COLO668 (cell line): ENCODE measurements around the gene RAPGEF5.
A peak's percentile ranks its signal among the peaks of the same experiment; 100 is the strongest.

Experiments used
- DNase-seq: peaks from one replicate; lab custom pipeline; 2025; ENCODE audit not compliant: unreplicated experiment; lab: John Stamatoyannopoulos, UW

RAPGEF5 gene

DNA sequence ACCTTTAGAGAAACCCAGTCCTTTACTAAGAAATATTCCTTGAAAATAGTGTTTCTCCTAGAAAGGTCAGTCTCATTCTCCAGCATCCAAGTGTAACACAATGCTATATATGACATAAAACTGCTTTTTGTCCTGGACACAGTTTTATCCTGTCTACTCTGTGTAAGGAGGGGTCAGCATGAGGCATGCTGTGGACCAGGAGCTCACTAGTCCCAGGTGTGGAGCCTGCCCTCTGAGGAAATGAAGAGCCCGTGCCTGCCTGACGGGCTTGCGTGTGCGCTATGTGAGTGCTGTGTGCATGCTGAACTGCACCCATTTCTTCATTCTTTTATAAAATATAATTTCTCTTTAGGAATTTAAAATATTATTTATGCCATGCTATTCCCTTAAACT, 228.4 kb downstream of the RAPGEF5 start:
- DNase-seq: no peak

DNA sequence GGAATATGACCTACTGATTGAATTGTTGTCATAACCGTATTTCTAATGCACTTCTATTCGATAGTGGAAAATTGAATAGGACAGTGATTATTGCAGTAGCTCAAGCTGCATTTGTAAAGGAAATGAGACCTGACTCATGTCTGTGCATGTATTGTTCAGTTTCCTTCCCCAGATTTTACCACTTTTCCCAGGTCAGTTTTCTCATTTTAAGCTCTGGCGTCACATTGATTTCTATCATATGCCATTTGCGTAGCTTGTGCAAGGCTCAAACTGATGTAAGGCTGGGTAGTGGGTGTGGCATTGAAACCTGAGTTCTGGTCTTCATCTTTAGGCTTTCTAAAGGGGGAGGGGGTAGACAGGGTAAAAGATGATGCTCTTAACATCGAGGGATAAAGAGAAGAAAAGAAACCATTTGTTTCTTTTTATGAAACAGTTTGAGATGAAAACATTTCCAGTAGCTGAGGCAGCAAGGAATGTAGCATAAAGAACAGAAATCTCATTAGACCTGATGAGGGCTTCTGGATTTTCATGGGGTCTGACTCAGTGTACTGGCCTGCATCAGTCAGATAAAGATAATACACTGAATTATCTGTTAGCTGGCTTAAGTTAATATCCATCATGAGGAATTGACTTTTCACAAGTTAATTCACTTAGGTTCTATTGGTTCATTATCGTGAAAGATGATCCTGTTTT, 229.0 kb downstream of the RAPGEF5 start:
- DNase-seq: no peak

DNA sequence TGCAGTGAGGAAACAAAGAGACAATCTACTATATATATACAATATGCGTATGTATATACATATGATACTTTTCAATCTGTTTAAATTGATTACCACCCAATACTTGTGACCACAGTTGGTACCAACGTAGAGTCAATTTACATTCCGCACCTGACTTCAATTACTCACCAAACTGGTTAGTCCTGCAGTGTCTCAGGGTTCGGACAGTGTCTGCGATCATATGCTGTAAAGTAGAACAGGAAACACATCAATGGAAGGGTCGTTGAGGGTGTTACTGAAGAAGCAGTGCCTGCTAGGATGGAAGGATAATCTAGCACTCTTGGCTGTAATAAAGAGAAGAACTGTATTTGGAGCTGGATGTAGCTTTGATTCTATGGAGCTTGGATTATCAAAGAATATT, 231.5 kb downstream of the RAPGEF5 start:
- no peak for DNase-seq

DNA sequence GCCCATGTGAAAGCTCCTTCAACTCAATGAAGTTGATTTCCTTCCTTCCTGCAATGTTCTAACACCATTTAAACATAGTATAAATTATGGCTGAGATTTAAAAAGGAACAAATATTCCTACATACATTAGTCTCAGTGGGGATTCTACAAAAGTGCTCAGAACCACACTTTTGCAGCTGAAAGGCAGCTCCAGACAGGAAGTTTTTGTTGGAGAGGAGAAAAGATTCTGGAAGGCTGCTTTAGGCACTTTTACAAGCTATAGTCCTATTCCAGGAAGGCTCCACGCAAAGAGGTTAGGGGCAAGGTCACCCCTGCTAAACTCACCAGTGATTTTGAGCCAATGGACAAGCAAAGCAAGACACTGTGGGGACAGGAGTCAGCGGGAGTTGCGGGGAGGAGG, 232.0 kb downstream of the RAPGEF5 start:
- no peak for DNase-seq

DNA sequence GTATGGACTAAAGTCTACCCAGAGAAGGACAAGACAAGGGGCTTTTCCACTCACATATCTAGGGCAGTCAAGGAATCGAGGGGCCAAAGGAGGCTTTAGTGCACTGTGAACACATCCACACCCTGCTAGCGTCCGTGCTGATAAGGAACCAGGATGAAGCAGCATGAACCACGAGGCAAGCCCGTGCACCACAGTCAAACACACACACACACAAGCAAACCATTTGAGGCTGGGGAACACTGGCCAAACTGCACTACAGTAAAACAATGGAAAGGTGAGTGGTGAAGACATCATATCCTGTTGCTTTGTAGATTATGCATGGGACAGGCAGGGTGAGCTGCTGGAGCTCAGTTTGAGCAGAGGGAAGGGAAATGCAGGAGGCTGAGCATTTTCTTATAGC, 233.8 kb downstream of the RAPGEF5 start:
- DNase-seq: no peak

DNA sequence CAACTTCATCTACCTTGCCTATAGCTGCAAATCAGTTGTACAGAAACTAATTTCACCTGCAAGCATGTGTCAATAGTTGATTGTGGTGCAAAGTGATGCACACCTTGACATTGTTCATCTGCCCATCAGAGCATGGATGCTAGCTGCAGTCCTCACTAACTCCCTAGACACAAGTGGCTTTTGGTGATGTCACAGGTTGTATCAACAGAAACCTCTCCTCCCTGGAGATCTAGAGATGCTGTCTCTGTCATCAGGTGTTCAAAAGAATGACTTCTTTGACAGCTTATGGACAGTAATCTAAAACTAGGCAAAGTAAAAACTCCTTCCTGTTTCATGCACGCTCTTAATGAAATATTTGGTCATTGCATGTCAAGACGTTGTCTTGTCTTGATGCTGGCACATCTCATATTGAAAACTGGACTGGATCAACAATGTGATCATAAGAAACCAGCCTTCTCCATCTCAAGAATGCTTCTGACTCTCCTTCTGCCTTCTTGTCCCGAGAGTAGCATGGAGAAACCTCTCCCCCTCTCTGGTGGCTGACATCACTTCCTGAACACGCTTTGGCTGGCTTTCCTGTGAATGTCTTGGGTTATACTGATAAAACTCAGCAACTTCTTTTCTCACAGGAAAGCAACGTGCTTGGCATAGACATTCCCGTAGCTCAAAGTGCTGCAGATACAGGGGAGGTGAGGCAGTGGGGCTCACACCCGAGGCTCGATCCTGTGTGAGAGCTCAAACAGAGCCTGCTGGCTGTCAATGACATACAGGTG, 235.1 kb downstream of the RAPGEF5 start:
- DNase-seq: no peak

DNA sequence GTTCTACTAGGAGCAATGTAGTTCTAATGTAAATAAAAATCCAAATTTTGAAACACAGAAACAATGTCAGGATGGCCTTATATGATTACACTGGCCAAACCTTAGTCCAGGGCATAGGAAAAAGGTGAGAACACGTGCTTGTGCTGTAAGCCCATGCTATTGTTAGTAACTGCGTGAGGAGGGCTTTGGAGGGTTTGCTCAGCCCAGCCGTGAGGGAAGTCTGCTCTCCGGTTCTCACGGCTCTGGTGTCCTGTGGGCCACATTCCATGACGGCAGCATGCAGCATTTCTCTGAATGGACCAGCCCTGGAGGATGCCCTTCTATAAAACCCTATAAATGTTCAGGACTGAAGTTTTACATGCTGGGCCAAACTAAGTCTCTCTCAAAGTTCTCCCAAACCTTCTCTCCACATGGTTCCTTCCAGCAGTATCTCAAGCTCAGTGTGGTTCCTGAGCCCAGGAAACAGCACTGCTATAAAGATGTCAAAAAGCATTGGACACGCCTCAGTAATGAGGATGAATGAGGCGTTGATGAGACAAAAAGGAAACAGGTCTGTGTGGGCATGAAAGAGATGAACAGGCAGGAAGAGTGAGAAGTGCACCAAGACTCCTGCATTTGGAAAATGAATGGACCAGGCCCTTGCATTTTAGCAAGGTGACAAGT, 236.4 kb downstream of the RAPGEF5 start:
- DNase-seq: no peak

DNA sequence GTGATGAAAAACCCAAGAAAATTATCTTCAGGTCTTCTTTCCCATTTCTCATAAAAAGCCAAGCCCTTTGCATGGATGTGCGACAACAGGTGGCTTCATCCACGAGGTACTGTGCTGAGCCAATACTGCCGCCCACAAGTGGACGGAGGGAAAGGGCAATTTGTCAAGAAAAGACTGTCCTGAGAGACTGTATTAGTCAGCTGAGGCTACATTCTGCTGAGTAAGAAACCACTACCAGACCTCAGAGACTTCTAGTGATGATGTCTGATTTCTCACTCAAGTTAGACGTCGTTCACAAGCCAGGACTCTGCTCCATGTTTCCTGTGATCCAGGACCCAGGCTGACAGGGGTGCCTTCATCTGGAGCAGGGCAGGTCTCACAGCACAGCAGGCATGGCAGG, 239.7 kb downstream of the RAPGEF5 start:
- DNase-seq: no peak

DNA sequence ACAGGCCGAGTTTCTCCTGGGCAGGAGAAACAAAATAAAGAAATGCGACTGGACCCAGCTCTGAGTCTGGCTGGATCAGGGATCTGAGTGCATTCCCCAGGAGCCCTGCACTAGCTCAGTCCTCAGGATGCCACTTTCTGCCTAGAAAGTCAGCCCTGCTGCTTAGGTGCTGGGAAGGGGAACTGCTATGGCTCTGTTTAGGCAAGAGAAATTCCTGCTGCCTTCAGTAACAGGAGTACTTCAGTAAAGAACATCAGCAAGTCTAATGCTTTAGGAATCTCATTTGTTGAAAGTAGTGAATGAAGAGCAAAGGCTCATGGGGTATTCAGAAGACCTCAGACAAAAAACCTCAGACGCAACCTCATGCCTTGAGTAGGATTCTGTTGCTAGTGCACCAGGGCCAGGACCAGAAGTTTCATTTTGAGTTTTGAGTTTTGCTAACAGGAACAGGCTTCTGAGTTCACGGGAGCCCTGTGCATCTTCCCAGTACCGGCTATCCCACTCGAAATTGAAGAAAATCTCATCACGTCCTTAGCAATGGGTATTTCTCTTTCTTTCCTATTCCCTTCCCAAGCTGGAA, 240.4 kb downstream of the RAPGEF5 start:
- no peak for DNase-seq

DNA sequence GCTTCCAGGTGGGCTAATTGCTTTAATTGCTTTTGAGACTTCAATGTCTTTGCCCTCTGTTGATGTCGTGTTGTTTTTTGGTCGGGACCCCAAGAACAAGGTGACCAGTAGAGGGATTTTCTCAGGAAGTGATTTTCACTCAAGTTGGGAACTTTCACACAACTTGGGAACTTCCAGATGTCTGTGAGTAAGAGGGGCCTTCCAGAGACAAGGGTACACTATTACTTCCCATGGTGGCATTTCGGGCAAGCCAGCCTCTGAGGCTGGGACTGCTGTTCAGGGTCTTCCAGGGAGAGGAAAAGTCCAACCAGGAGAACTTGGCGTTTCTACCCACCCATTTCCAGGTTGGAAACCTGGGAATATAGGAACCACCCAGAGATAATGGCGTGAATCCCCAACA, 241.3 kb downstream of the RAPGEF5 start:
- no peak for DNase-seq

DNA sequence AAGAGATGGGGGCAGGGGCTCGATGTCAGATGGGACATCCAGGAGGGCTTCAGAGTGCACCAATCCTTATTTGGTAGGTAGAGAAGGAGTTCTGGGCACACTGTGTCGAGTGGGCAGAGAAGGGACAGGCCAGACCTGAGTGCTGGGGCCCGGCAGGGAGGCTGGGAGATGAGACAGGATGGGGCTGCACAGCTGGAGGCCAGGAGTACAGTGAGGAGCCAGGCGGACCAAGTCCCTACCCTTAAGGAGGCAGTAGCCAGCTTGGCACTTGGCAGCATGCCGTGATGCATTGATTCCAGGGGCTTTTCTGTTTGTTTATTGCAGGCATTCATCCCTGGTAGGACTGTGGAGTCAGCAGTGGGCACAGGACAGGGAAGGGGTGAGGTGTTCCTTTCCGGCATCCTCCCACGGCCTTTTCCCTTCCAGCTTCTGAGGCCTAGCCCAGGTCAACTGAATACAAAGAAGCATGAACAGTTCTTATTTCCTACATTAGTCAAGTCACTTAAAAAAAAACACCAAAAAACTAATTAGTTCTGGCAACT, 242.4 kb downstream of the RAPGEF5 start:
- no peak for DNase-seq

DNA sequence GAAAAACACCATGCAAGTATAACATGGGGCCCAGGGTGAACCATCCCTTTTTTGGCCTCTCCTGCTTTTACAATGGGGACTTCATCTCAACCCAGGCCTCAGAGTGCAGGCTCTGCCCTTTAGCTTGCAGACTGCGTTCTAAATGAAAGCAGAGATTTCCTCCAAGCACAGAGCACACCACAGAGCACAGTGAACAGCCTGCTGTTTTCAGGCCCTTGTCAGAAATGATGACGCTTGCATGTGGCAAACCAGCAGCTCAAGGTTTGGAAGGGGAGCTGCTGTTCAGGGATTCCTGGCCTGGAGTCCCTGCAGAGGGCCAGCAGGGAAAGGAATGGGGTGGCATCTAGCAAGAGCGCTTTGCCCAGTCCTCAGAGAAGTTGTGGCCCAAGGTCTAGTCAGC, 243.9 kb downstream of the RAPGEF5 start:
- no peak for DNase-seq

DNA sequence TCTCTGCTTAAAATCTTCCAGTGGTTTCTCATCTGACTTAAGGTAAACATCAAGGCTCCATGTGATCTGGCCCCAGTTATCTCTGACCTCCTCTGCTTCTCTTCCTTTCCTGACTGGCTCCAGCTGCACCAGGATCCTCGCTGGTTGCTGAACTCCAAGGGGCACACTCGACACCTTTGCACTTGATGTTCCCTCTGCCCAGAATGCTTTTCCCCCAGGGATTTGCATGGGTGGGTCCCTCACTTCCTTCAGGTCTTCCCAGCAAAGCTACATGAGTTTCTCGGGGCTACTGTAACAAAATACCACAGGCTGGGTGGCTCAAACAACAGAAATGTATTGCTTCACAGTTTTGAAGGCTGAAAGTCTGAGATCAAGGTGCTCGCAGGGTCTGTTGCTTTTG, 245.3 kb downstream of the RAPGEF5 start:
- DNase-seq: no peak

DNA sequence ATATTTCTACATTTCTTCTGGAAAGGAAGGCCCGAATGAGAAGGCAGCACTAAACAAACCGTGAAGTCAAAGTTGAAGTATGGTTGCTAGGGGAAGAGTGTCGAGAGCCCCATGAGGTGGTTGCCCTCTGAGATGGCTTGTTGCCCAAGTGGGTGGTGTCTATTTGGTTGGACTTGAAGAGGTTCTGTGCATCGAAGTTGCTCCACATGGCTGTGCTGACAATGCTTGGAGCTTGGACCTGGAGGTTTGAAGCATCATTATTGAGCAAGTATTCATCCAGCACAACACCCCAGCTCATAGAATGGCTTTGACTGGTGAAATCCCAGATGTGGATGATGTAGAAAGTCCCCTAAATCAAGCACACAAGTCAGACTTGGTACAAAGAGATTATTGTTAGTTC, 246.1 kb downstream of the RAPGEF5 start:
- DNase-seq: no peak

DNA sequence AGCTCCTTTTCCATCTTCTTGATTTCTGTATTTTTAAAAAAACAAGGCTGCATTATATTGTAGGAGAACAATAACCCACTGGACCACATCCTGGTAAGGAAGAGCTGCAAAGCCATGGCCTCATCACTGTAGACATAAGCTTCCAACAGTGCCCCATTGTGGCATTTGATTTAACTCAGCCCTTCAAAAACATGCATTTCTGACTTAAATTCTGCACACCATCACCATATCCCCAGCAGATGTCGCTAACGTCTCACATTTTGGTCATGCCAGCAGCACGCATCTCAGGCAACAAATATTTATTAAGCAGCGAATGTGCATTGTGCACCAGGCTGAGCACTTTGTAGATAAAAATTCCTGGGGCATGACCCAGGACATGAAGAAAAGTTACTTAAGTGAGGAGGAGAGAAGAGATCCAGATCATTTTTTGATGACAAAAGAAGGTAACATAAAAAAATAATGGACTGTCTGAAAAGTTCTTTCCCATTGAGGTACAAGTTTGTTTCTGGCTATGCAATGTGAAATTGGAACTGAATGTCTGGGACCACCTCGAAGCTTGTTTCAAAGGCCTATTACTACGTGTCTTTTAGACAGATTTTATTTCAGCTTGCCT, 246.6 kb downstream of the RAPGEF5 start:
- peak; percentile 61 for DNase-seq

DNA sequence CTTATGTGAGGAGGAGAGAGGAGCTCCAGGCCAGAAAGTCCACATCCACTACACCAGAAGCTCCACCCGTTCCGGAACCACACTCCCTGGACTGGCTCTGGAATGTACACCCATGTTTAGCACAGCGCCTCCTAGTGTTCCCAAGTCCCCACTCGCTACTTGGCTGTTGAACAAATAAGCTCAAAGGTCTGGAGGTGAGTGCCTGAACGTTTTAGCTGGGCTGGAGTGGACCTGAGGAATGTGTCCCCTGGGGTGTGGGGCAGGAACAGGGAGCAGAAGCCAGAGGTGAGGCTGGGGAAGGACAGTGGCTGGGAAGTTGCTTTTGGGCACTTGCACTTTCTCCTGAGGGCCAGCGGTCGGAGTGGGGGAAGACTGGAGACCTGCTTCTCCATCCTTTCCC, 247.2 kb downstream of the RAPGEF5 start:
- peak; percentile 20 for DNase-seq

DNA sequence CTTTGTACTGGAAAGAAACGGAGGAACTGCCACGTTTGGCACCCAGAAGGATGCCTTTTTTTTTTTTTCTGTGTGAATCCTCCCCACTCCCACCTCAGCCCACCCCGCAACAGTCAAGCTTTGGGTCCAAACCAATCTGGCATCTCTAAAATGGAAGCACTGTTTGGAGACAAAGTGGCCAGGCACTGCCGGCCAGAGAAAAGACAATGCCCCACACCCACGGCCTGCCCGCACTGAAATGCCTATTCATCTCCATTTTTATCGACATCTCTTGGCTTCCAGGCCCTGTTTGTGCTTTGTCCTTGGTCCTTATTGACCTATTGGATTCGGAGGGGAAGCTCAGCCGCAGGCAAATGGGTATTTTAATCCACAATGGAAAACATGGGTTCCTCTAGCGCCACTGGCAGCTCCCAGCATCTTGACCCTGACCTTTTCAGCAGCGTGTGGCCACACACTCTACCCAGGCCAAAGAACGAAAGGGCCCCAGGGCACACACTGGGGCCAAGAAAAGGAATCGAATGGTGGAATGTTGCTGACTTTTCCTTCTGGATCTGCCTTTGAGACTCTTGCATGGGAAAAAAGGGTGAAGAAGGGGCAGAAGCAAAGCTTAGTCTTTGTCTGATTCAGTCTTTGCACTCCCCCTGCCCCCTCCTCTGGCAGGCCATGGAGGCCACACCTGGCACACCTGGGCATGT, 248.7 kb downstream of the RAPGEF5 start:
- no peak for DNase-seq

DNA sequence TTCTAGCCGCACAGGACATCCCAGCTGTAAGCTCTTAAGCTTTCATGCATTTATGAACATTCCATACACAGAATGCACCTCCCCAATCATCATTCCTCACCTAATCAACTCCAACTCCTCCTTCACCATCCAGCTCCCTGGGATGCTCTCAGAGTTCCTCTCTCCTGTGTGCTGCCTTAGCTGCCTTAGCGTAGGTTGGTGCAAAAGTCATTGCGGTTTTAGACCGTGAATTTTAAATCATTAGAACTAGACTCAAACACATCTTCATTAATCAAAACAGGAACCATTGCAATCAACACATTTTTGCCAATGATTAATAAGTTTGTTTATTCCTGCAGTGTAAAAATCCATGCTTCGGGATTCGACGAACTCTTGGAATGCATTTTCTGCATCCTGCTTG, 251.4 kb downstream of the RAPGEF5 start:
- DNase-seq: no peak

DNA sequence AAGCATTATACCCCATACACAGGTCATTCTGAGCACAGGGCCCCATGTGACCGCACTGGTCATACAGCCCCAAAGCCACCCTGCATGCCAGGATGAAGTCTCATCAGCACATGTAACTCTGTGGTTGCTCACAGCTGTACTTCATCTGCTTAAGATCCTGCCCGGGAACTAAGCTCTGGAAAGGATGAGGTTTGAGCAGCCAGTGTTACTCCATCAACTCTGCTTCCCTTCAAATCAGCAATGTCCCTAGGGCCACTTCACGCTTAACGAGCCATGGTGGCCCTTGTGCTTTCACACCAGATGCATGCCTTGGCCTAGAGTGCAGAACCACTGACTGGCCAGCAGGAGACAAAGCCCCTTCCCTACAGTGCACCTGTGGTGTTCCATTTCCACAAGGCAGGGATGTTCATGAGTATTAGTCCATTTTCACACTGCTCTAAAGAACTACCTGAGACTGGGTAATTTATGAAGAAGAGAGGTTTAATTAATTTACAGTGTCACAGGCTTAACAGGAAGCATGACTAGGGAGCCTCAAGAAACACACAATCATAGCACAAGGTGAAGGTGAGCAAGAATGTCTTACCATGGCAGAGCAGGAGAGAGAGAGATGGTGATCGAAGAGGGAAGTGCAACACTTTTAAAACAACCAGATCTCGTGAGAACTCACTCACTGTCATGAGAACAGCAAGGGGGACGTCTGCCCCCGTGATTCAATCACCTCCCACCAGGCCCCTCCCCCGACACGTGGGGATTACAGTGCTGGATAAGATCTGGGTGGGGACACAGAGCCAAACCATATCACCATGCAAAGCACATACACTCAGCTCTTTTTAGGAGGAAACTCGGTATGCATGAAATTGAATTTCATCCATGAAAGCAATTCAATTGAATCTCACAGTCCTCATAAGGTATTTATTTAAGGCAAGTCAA, 262.3 kb downstream of the RAPGEF5 start:
- DNase-seq: peak; percentile 50

DNA sequence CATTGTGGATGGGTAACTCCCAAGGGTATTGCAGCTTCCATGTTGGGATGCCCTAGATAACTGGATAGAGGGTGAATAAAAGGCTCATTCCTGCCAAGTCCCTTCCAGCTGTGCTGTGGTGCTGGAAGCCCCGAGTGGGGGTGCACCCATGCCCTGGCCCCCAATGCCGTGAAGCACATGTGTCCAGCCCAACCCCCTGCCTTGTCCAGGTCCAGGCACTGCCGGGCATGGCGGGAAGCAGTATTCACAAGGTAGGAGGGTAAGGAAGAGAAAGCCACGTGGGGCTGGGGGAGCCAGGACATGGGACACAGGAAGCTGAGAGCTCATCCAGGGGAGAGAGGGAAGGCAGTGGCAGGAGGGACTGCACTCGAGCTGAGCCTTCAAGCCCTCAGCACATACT, 263.0 kb downstream of the RAPGEF5 start:
- DNase-seq: no peak
